HepG2 (cell line): ENCODE measurements around the gene GRIFIN. TPM values are rescaled to one million over a fixed set of nuclear protein-coding genes. Genes with fewer than 3 reads are reported as not detected.

Experiments
- ATF5 ChIP-seq: sonication (generic); formaldehyde crosslinking; IDR thresholded peaks from 2 replicates; pipeline ENCODE4 v1.4.0; 2020; ENCODE audit warnings: mild to moderate bottlenecking, low read depth, missing genetic modification reagents
- CEBPG ChIP-seq: IDR thresholded peaks from 2 replicates; pipeline ENCODE4 v1.6.1; 2016
- RBM39 ChIP-seq: fragments of 200-400 bp; formaldehyde crosslinking; IDR thresholded peaks from one replicate; pipeline ENCODE4 v1.6.1; 2018; ENCODE audit warnings: antibody characterized with exemption, mild to moderate bottlenecking, low read depth, low read length; ENCODE audit not compliant: poor library complexity, severe bottlenecking
- ZBTB39 ChIP-seq: sonication (generic); formaldehyde crosslinking; IDR thresholded peaks from 2 replicates; pipeline ENCODE4 v1.5.0; 2020; ENCODE audit warnings: missing genetic modification reagents
- ZBTB42 ChIP-seq: sonication (generic); formaldehyde crosslinking; IDR thresholded peaks from 2 replicates; pipeline ENCODE4 v1.5.0; 2020; ENCODE audit warnings: mild to moderate bottlenecking, missing genetic modification reagents
- ZHX2 ChIP-seq, 2 experiments: sonication (generic) in 1 of 2; formaldehyde crosslinking in 1 of 2; IDR thresholded peaks; 2 replicates each; pipeline versions ENCODE4 v1.6.1 to v1.9.0; 2014 to 2022; ENCODE audit warnings: antibody characterized with exemption in 1 of 2, borderline replicate concordance in 1 of 2, inconsistent platforms in 1 of 2, low read depth in 1 of 2, missing genetic modification reagents in 1 of 2
- ZMAT5 ChIP-seq: sonication (generic); formaldehyde crosslinking; IDR thresholded peaks from 2 replicates; pipeline ENCODE4 v1.5.0; 2020; ENCODE audit warnings: mild to moderate bottlenecking, low read depth, missing genetic modification reagents, borderline replicate concordance
- ZNF124 ChIP-seq: sonication (generic); formaldehyde crosslinking; IDR thresholded peaks from 2 replicates; pipeline ENCODE4 v1.4.0; 2020; ENCODE audit warnings: missing genetic modification reagents
- ZNF441 ChIP-seq: sonication (generic); formaldehyde crosslinking; IDR thresholded peaks from 2 replicates; pipeline ENCODE4 v1.7.0; 2021; ENCODE audit warnings: missing genetic modification reagents, borderline replicate concordance
- ZNF639 ChIP-seq: conservative IDR thresholded peaks from 2 replicates; pipeline ENCODE4 v1.6.1; 2018; ENCODE audit warnings: missing genetic modification reagents
- ZNF709 ChIP-seq: sonication (generic); formaldehyde crosslinking; IDR thresholded peaks from 2 replicates; pipeline ENCODE4 v1.5.0; 2020; ENCODE audit warnings: mild to moderate bottlenecking, missing genetic modification reagents
- polyA plus RNA-seq, 8 experiments: library from polyadenylated mRNA; depleted of rRNA in 3 of 8; stranded (reverse) in 7 of 8; unstranded in 1 of 8; fragments of >200 nt; fragmentation: Illumina TruSeq in 4 of 8; extraction: Trizol in 4 of 8; gene quantifications; 2 replicates each; pipeline versions ENCODE4 v1.2.1 to v1.2.3, GENCODE V29; 2011 to 2016; ENCODE audit warnings: low read depth in 4 of 8, missing spikeins in 1 of 8, mixed read lengths in 1 of 8; ENCODE audit not compliant: insufficient read depth in 1 of 8
- total RNA-seq, 5 experiments: library from RNA; depleted of rRNA; stranded (reverse); fragments of >200 nt; fragmentation: Illumina TruSeq; extraction: Trizol; gene quantifications; 2 replicates each; pipeline ENCODE4 v1.2.3, GENCODE V29; 2016; ENCODE audit warnings: low read depth in 1 of 5

The GRIFIN gene
- total and polyA plus RNA-seq, 2 of the 13 experiments (the other 11 are each of a cell fraction or from before 2014, with no cell fraction given): not detected

- TF ChIP-seq ZNF639 (CRISPR knock-in tag) (no peak), ZBTB39 (CRISPR knock-in tag) (no peak), ZBTB42 (no peak), ZNF441 (no peak), ZNF709 (CRISPR knock-in tag) (0 out of 2 replicates have a peak, but pooled peaks have one; percentile 8), ZMAT5 (CRISPR knock-in tag) (no peak), ZNF124 (CRISPR knock-in tag) (no peak), RBM39 (no peak), ZHX2 (IDR thresholded peaks at IDR 0.05; ENCODE audit: low read depth) (no peak), ZHX2 (CRISPR knock-in tag; IDR thresholded peaks at IDR 0.05; ENCODE audit: borderline replicate concordance) (no peak), CEBPG (CRISPR knock-in tag) (no peak), ATF5 (CRISPR knock-in tag) (no peak)
Measured at GRCh38 chr7:2510909-2511768, 34.9 kb upstream of the GRIFIN start (continued).
